ENCODE results near the gene FAM163B. TPM values are rescaled to one million over a fixed set of nuclear protein-coding genes. Genes with fewer than 3 reads are reported as not detected.

The FAM163B gene
- total RNA-seq, 1 experiment from 2014 or later: 2.0 TPM

GRCh38 chr9:133607381-133607780, 1.8 kb downstream of the FAM163B start (continued):
- TF ChIP-seq FOXP4 (CRISPR knock-in tag; IDR thresholded peaks at IDR 0.05) (no peak), PRDM15 (CRISPR knock-in tag; IDR thresholded peaks at IDR 0.05) (no peak), ZBTB21 (CRISPR knock-in tag; IDR thresholded peaks at IDR 0.05; ENCODE audit: borderline replicate concordance) (no peak), ZNF512 (CRISPR knock-in tag; IDR thresholded peaks at IDR 0.05; ENCODE audit: borderline replicate concordance) (no peak)

GRCh38 chr9:133606708-133607025, 2.5 kb downstream of the FAM163B start:
- ChIA-PET POLR2A (no interaction called here), CTCF (interaction anchor here (0.5 kb wide), 1 partner anchor 676 kb away, joined by 3 read pairs; no protein-coding TSS in a partner anchor)
- ATAC-seq: no peak
- Mint-ChIP-seq H3K4me3 (no peak overlapping the region), H3K27ac (no peak overlapping the region), H3K4me1 (peaks cover 9% of the 10 kb centered on the region), H3K9me3 (no peaks in the 10 kb centered on the region), H3K27me3 (ENCODE audit: low read depth) (peaks cover 32% of the 10 kb centered on the region), H3K36me3 (no peaks in the 10 kb centered on the region)
- no peak for DNase-seq (ENCODE audit: low spot score)
- no peak for TF ChIP-seq ZNF121 (CRISPR knock-in tag; IDR thresholded peaks at IDR 0.05)
- TF ChIP-seq TEAD4 (CRISPR knock-in tag; IDR thresholded peaks at IDR 0.05): no peak
- TF ChIP-seq NR2C2 (CRISPR knock-in tag; IDR thresholded peaks at IDR 0.05): no peak
- TF ChIP-seq USF2 (CRISPR knock-in tag; IDR thresholded peaks at IDR 0.05): no peak
- TF ChIP-seq RORB (CRISPR knock-in tag; IDR thresholded peaks at IDR 0.05): no peak
- no peak for TF ChIP-seq OVOL2 (CRISPR knock-in tag; IDR thresholded peaks at IDR 0.05; ENCODE audit: borderline replicate concordance)
- TF ChIP-seq NFATC4 (CRISPR knock-in tag; IDR thresholded peaks at IDR 0.05): no peak
- no peak for TF ChIP-seq MXD4 (CRISPR knock-in tag; IDR thresholded peaks at IDR 0.05; ENCODE audit: borderline replicate concordance)

GRCh38 chr9:133605856-133606707, 3.1 kb downstream of the FAM163B start:
- Mint-ChIP-seq H3K27ac (no peak overlapping the region), H3K9me3 (no peaks in the 10 kb centered on the region), H3K4me3 (no peak overlapping the region), H3K4me1 (peaks cover 9% of the 10 kb centered on the region), H3K27me3 (ENCODE audit: low read depth) (peaks cover 32% of the 10 kb centered on the region), H3K36me3 (no peaks in the 10 kb centered on the region)
- no peak for DNase-seq (ENCODE audit: low spot score)
- ATAC-seq: no peak
- POLR2A ChIA-PET: no interaction called here
- CTCF ChIA-PET: interaction anchor here (0.9 to 1.3 kb wide), 6 partner anchors 15 to 137 kb away, joined by 3 to 4 read pairs (median 3); no protein-coding TSS in a partner anchor
- TF ChIP-seq OVOL2 (CRISPR knock-in tag; IDR thresholded peaks at IDR 0.05; ENCODE audit: borderline replicate concordance): no peak
- no peak for TF ChIP-seq ZMAT4 (CRISPR knock-in tag; IDR thresholded peaks at IDR 0.05)
- no peak for TF ChIP-seq ATF3 (CRISPR knock-in tag; conservative IDR thresholded peaks at IDR 0.05)
- TF ChIP-seq E2F5 (CRISPR knock-in tag; IDR thresholded peaks at IDR 0.05): no peak
- TF ChIP-seq E2F1 (CRISPR knock-in tag; IDR thresholded peaks at IDR 0.05): no peak
- TF ChIP-seq CTCF (IDR thresholded peaks at IDR 0.05): no peak
- TF ChIP-seq NR1H2 (CRISPR knock-in tag; IDR thresholded peaks at IDR 0.05): no peak
- no peak for TF ChIP-seq KAT7 (CRISPR knock-in tag; IDR thresholded peaks at IDR 0.05; ENCODE audit: borderline replicate concordance)
- no peak for TF ChIP-seq JUN (CRISPR knock-in tag; IDR thresholded peaks at IDR 0.05)

All from WTC11 (cell line).